GM12878 (cell line): ENCODE measurements around the gene AMOTL1. TPM values are rescaled to one million over a fixed set of nuclear protein-coding genes. Genes with fewer than 3 reads are reported as not detected.

ENCODE experiments used
- ATAC-seq: fragments of 200-7000 bp; cut with Tn5 transposase; 3 replicates; pipeline ENCODE4 v1.9.1; 2020; ENCODE audit warnings: mild to moderate bottlenecking, moderate library complexity
- BruUV-seq: library from RNA; stranded (reverse); fragments of 400-500 nt; replicated peaks from 2 replicates; lab custom pipeline; 2021; lab: Mats Ljungman, UMichigan
- CTCF ChIA-PET: fragments of 300-600 bp; sonication (Branson Sonifier 250); formaldehyde crosslinking; extraction: SDS; loops from one replicate; lab custom pipeline; 2021; ENCODE audit warnings: inconsistent platforms; lab: Yijun Ruan, JAX
- POLR2A ChIA-PET: fragments of 350-600 bp; formaldehyde crosslinking; extraction: SDS; loops from one replicate; lab custom pipeline; 2021; ENCODE audit warnings: inconsistent platforms; lab: Charles Lee
- RAD21 ChIA-PET: fragments of 300-600 bp; sonication (Branson Sonifier 250); formaldehyde crosslinking; loops from one replicate; lab custom pipeline; 2023; ENCODE audit warnings: antibody characterized with exemption; ENCODE audit not compliant: unreplicated experiment; lab: Charles Lee
- SMC1A ChIA-PET: fragments of 300-600 bp; sonication (Branson Sonifier 250); formaldehyde crosslinking; loops from one replicate; lab custom pipeline; 2023; ENCODE audit not compliant: unreplicated experiment, uncharacterized antibody; lab: Charles Lee
- DNase-seq: peaks from one replicate; pipeline ENCODE4 v3.0.0-alpha.2; 2011; ENCODE audit warnings: low read depth, low spot score
- FAIRE-seq: peaks from 3 replicates; lab custom pipeline; 2011; peaks lifted over from hg19 to GRCh38; lab: Jason Lieb, UNC
- H2AFZ ChIP-seq: 2 replicates; pipeline ENCODE4 v1.6.0; 2011; ENCODE audit warnings: low read depth, low read length, control low read depth; ENCODE audit not compliant: control insufficient read depth
- H3K27ac ChIP-seq: 2 replicates; pipeline ENCODE4 v1.5.1; 2011; ENCODE audit warnings: control low read depth; ENCODE audit not compliant: control insufficient read depth, insufficient read depth
- H3K27me3 ChIP-seq, 2 experiments: replicated peaks in 1 of 2; 2 replicates each; pipeline versions ENCODE4 v1.6.0 to v1.6.1; 2011; ENCODE audit warnings: low read length in 1 of 2; ENCODE audit not compliant: control insufficient read depth in 2 of 2, insufficient read depth in 2 of 2
- H3K36me3 ChIP-seq, 2 experiments: 2 replicates each; pipeline ENCODE4 v1.5.1; 2011; ENCODE audit warnings: low read length in 1 of 2; ENCODE audit not compliant: control insufficient read depth in 2 of 2, insufficient read depth in 2 of 2
- H3K4me1 ChIP-seq: 2 replicates; pipeline ENCODE4 v1.6.1; 2011; ENCODE audit warnings: mild to moderate bottlenecking, low read length, moderate library complexity, mixed read lengths; ENCODE audit not compliant: control insufficient read depth, insufficient read depth
- H3K4me2 ChIP-seq: 2 replicates; pipeline ENCODE4 v1.6.0; 2011; ENCODE audit warnings: control low read depth; ENCODE audit not compliant: control insufficient read depth, insufficient read depth
- H3K4me3 ChIP-seq: fragments of 200-600 bp; sonication (generic); 2 replicates; pipeline ENCODE4 v1.5.1; 2016
- H3K79me2 ChIP-seq: 2 replicates; pipeline ENCODE4 v1.6.0; 2011; ENCODE audit warnings: low read length; ENCODE audit not compliant: control insufficient read depth, insufficient read depth
- H3K9ac ChIP-seq: 2 replicates; pipeline ENCODE4 v1.8.0; 2011; ENCODE audit warnings: low read length, control low read depth, mixed read lengths; ENCODE audit not compliant: control insufficient read depth, insufficient read depth
- H3K9me3 ChIP-seq: replicated peaks from 3 replicates; pipeline ENCODE4 v1.5.1; 2011; ENCODE audit warnings: mild to moderate bottlenecking, low read length; ENCODE audit not compliant: control insufficient read depth, insufficient read depth
- H4K20me1 ChIP-seq: 2 replicates; pipeline ENCODE4 v1.6.0; 2011; ENCODE audit not compliant: control insufficient read depth, insufficient read depth
- CBX5 ChIP-seq: sonication (generic); IDR thresholded peaks from 2 replicates; pipeline ENCODE4 v1.6.1; 2016; ENCODE audit warnings: low read depth, moderate library complexity, mild to moderate bottlenecking, inconsistent platforms
- HCFC1 ChIP-seq: fragments of 150-350 bp; IDR thresholded peaks from 2 replicates; pipeline ENCODE4 v1.6.1; 2014; ENCODE audit warnings: low read length
- JUNB ChIP-seq: IDR thresholded peaks from 2 replicates; pipeline ENCODE4 v1.6.1; 2016; ENCODE audit warnings: antibody characterized with exemption, mild to moderate bottlenecking
- JUND ChIP-seq: IDR thresholded peaks from 2 replicates; pipeline ENCODE4 v1.6.1; 2012; ENCODE audit warnings: low read depth, mild to moderate bottlenecking, low read length, improper control_type of control experiment, moderate library complexity
- MYC ChIP-seq: IDR thresholded peaks from 2 replicates; pipeline ENCODE4 v1.6.1; 2011; ENCODE audit warnings: mild to moderate bottlenecking, low read length, moderate library complexity, inconsistent platforms; ENCODE audit not compliant: insufficient read depth, insufficient replicate concordance, insufficient read length, severe bottlenecking
- NFXL1 ChIP-seq: fragments of 450-650 bp; IDR thresholded peaks from 2 replicates; pipeline ENCODE4 v1.6.1; 2017; ENCODE audit warnings: antibody characterized with exemption, mild to moderate bottlenecking, borderline replicate concordance
- SIX5 ChIP-seq: IDR thresholded peaks from 2 replicates; pipeline ENCODE4 v1.6.1; 2011; ENCODE audit warnings: mild to moderate bottlenecking, low read depth, low read length, moderate library complexity; ENCODE audit not compliant: severe bottlenecking
- SMC3 ChIP-seq: IDR thresholded peaks from 2 replicates; pipeline ENCODE4 v1.6.1; 2011; ENCODE audit warnings: low read length, improper control_type of control experiment, borderline replicate concordance
- SUPT20H ChIP-seq: IDR thresholded peaks from 2 replicates; pipeline ENCODE4 v1.6.1; 2011; ENCODE audit warnings: low read depth, mild to moderate bottlenecking, low read length, moderate library complexity, borderline replicate concordance; ENCODE audit not compliant: control insufficient read depth
- ZNF274 ChIP-seq: IDR thresholded peaks from one replicate; pipeline ENCODE4 v1.8.0; 2011; ENCODE audit not compliant: insufficient read length, insufficient read depth
- ZNF384 ChIP-seq: IDR thresholded peaks from 2 replicates; pipeline ENCODE4 v1.6.1; 2012; ENCODE audit warnings: low read depth, mild to moderate bottlenecking, low read length, improper control_type of control experiment, borderline replicate concordance
- WGBS: methylation state at CpG from one replicate; pipeline ENCODE4 v1.1.6; 2016; ENCODE audit warnings: low lambda C conversion rate; ENCODE audit not compliant: insufficient replicate concordance, insufficient coverage; ENCODE audit errors: missing lambda C conversion rate; 5-methylcytosine and 5-hydroxymethylcytosine counted together
- in situ Hi-C: fragments of 300-500 bp; cut with MboI; formaldehyde crosslinking; loops from 9 replicates; pipeline ENCODE4 v1.14.3; 2018; ENCODE audit warnings: mixed read lengths
- intact Hi-C: fragments of 100-400 bp; cut with micrococcal nuclease; formaldehyde crosslinking; loops from one replicate; pipeline ENCODE4 v1.14.2; 2022; ENCODE audit not compliant: unreplicated experiment
- polyA plus RNA-seq, 11 experiments: library from polyadenylated mRNA; depleted of rRNA in 4 of 11; unstranded in 6 of 11; stranded (reverse) in 5 of 11; fragments of >200 nt; fragmentation: Nextera tagmentation in 4 of 11; fragmentation: Illumina TruSeq in 1 of 11; extraction: Ambion mirVana in 4 of 11; extraction: Trizol in 1 of 11; gene quantifications; 1 replicate in 1 of 11; 2 replicates in 10 of 11; pipeline versions ENCODE4 v1.2.1 to v1.2.3, GENCODE V29; 2011 to 2016; ENCODE audit warnings: inconsistent platforms in 2 of 11, missing spikeins in 2 of 11, low read depth in 1 of 11
- total RNA-seq, 4 experiments: library from RNA; depleted of rRNA in 3 of 4; stranded (reverse); fragments of >200 nt in 3 of 4; fragmentation: Illumina TruSeq in 1 of 4; extraction: Trizol in 1 of 4; gene quantifications; 2 replicates each; pipeline versions ENCODE4 v1.2.1 to v1.2.3, GENCODE V29; 2013 to 2021
- TF ChIP-seq, protein P1 (sequence below): fragments of 450-650 bp; IDR thresholded peaks from 2 replicates; pipeline ENCODE4 v1.6.1; 2018; ENCODE audit warnings: mild to moderate bottlenecking, low read depth, moderate library complexity; ENCODE audit not compliant: partially characterized antibody
- TF ChIP-seq, protein P2 (sequence below): fragments of 450-650 bp; IDR thresholded peaks from 2 replicates; pipeline ENCODE4 v1.6.1; 2017; ENCODE audit warnings: mild to moderate bottlenecking, low read depth, inconsistent platforms; ENCODE audit not compliant: poor library complexity, severe bottlenecking

The AMOTL1 gene
- total and polyA plus RNA-seq, 10 of the 15 experiments (the other 5 are each of a cell fraction or from before 2014, with no cell fraction given) = under 0.01 to 0.41 (median 0.01) TPM; not detected in 7

DNA sequence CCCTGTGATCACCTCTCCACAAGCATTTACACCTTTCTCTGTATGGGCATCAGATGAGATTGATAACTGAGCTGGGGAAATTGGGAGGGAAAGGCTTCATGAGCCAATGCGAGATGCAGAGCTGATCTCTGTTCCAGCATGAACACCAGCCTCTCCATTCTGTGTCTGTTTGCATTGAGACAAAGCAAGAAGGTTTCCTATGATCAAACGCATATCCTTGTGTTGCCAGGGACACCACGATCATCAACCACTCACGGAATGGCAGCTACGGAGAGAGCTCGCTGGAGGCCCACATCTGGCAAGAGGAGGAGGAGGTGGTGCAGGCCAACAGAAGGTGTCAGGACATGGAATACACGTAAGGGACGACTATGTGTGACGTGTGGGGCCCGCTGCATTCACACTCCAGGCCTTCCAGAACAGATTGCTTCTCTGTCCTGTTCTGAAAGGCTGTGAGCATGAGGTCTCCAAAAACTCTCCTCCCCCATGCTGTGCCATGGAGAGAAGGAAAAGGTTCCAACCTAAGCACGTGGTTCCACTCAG lies 96.4 kb downstream of the AMOTL1 start (continued):
- TF ChIP-seq MYC = no peak

DNA sequence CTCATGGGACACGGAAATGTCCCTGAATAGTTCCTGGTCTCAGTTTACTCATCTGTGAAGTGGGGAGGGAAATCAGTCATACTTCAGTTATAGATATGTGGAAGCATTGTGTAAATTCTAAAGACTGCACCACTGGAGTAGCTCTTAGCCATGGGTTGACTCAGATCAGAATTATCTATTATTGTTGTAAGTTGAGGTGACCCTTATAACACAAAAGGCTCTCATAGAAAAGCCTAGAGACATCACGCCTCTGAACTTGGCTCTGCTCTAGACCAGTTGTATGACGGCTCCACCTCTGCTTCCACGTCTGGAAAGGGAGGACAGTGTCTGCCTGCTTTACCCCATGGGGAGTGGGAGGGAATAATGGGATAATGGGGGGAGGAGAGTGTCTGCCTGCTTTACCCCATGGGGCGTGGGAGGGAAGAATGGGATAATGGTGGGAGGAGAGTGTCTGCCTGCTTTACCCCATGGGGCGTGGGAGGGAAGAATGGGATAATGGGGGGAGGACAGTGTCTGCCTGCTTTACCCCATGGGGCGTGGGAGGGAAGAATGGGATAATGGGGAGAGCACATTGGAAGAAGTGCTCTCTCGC lies 98.2 kb downstream of the AMOTL1 start:
- Histone ChIP-seq H2AFZ (no peak overlapping the region), H3K36me3 (no peaks in the 10 kb centered on the region), H3K4me3 (no peak overlapping the region), H3K79me2 (no peaks in the 10 kb centered on the region), H3K9ac (no peak overlapping the region), H3K27ac (no peak overlapping the region), H4K20me1 (no peaks in the 10 kb centered on the region), H3K27me3 (peaks cover 2 to 3% of the 10 kb centered on the region in 2 experiments; a peak in 1 of 4 replicates), H3K9me3 (no peaks in the 10 kb centered on the region), H3K4me2 (no peak overlapping the region), H3K4me1 (no peaks in the 10 kb centered on the region)
- BruUV-seq = no TSS peak
- in situ Hi-C loops = no loop called here
- ChIA-PET CTCF (interaction anchor here (1.0 kb wide), 1 partner anchor 8 kb away, joined by 3 read pairs; no protein-coding TSS in a partner anchor), SMC1A (no interaction called here), RAD21 (no interaction called here), POLR2A (no interaction called here)
- TF ChIP-seq HCFC1 (no peak), JUNB (no peak), SIX5 (no peak), JUND (no peak), SUPT20H (no peak), NFXL1 (no peak), ZNF384 (no peak), ZNF274 (no peak), SMC3 (no peak), CBX5 (no peak)
- TF ChIP-seq, protein P1, sequence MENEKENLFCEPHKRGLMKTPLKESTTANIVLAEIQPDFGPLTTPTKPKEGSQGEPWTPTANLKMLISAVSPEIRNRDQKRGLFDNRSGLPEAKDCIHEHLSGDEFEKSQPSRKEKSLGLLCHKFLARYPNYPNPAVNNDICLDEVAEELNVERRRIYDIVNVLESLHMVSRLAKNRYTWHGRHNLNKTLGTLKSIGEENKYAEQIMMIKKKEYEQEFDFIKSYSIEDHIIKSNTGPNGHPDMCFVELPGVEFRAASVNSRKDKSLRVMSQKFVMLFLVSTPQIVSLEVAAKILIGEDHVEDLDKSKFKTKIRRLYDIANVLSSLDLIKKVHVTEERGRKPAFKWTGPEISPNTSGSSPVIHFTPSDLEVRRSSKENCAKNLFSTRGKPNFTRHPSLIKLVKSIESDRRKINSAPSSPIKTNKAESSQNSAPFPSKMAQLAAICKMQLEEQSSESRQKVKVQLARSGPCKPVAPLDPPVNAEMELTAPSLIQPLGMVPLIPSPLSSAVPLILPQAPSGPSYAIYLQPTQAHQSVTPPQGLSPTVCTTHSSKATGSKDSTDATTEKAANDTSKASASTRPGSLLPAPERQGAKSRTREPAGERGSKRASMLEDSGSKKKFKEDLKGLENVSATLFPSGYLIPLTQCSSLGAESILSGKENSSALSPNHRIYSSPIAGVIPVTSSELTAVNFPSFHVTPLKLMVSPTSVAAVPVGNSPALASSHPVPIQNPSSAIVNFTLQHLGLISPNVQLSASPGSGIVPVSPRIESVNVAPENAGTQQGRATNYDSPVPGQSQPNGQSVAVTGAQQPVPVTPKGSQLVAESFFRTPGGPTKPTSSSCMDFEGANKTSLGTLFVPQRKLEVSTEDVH = no peak
- TF ChIP-seq, protein P2, sequence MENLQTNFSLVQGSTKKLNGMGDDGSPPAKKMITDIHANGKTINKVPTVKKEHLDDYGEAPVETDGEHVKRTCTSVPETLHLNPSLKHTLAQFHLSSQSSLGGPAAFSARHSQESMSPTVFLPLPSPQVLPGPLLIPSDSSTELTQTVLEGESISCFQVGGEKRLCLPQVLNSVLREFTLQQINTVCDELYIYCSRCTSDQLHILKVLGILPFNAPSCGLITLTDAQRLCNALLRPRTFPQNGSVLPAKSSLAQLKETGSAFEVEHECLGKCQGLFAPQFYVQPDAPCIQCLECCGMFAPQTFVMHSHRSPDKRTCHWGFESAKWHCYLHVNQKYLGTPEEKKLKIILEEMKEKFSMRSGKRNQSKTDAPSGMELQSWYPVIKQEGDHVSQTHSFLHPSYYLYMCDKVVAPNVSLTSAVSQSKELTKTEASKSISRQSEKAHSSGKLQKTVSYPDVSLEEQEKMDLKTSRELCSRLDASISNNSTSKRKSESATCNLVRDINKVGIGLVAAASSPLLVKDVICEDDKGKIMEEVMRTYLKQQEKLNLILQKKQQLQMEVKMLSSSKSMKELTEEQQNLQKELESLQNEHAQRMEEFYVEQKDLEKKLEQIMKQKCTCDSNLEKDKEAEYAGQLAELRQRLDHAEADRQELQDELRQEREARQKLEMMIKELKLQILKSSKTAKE = no peak
- DNase-seq (no peak), FAIRE-seq (no peak), ATAC-seq (no peak)
- WGBS = 13% methylated on average over 8 of the region's 8 CpGs
- intact Hi-C loops = no loop called here
